HepG2 (cell line): ENCODE data around the gene YPEL3. TPM values are rescaled to one million over a fixed set of nuclear protein-coding genes. Genes with fewer than 3 reads are reported as not detected.

Experiments used
- CAMTA2 ChIP-seq: sonication (generic); formaldehyde crosslinking; IDR thresholded peaks from 2 replicates; pipeline ENCODE4 v1.4.0; 2020; ENCODE audit warnings: mild to moderate bottlenecking, missing genetic modification reagents, borderline replicate concordance
- CBX1 ChIP-seq: IDR thresholded peaks from one replicate; pipeline ENCODE4 v1.6.1; 2016; ENCODE audit warnings: antibody characterized with exemption, low read depth
- CENPT ChIP-seq: sonication (generic); formaldehyde crosslinking; IDR thresholded peaks from 2 replicates; pipeline ENCODE4 v1.8.0; 2022; ENCODE audit warnings: low read depth, mild to moderate bottlenecking, moderate library complexity, missing genetic modification reagents
- GPN1 ChIP-seq: sonication (generic); formaldehyde crosslinking; IDR thresholded peaks from 2 replicates; pipeline ENCODE4 v1.5.1; 2020; ENCODE audit warnings: missing genetic modification reagents, borderline replicate concordance
- HNRNPH1 ChIP-seq: fragments of 200-400 bp; formaldehyde crosslinking; optimal IDR thresholded peaks from 2 replicates; pipeline ENCODE3; 2017; ENCODE audit warnings: mild to moderate bottlenecking, low read depth, low read length
- HNRNPL ChIP-seq: fragments of 200-400 bp; formaldehyde crosslinking; IDR thresholded peaks from 2 replicates; pipeline ENCODE4 v1.6.1; 2017; ENCODE audit warnings: mild to moderate bottlenecking, low read depth, low read length
- KLF16 ChIP-seq, 2 experiments: sonication (generic) in 1 of 2; formaldehyde crosslinking in 1 of 2; IDR thresholded peaks; 2 replicates each; pipeline versions ENCODE4 v1.6.1 to v1.8.0; 2016 to 2023; ENCODE audit warnings: missing genetic modification reagents in 2 of 2, missing compliant biosample characterization in 1 of 2
- KLF6 ChIP-seq: IDR thresholded peaks from 2 replicates; pipeline ENCODE4 v1.8.0; 2016; ENCODE audit warnings: missing biosample characterization, missing genetic modification reagents
- LCORL ChIP-seq, 2 experiments: fragments of 450-650 bp in 1 of 2; sonication (generic) in 1 of 2; formaldehyde crosslinking in 1 of 2; IDR thresholded peaks; 2 replicates each; pipeline versions ENCODE4 v1.5.0 to v1.6.1; 2017 to 2020; ENCODE audit warnings: antibody characterized with exemption in 1 of 2, missing genetic modification reagents in 1 of 2
- MIER3 ChIP-seq: IDR thresholded peaks from 2 replicates; pipeline ENCODE4 v1.6.1; 2016; ENCODE audit warnings: missing compliant biosample characterization, borderline replicate concordance
- SP4 ChIP-seq: sonication (generic); formaldehyde crosslinking; IDR thresholded peaks from 2 replicates; pipeline ENCODE4 v1.8.1; 2023; ENCODE audit warnings: mild to moderate bottlenecking, missing genetic modification reagents
- TMF1 ChIP-seq: sonication (generic); formaldehyde crosslinking; IDR thresholded peaks from 2 replicates; pipeline ENCODE4 v1.8.1; 2022; ENCODE audit warnings: low read depth, missing genetic modification reagents
- ZNF232 ChIP-seq: sonication (generic); formaldehyde crosslinking; IDR thresholded peaks from 2 replicates; pipeline ENCODE4 v1.4.0; 2020; ENCODE audit warnings: missing genetic modification reagents, borderline replicate concordance
- ZNF3 ChIP-seq: IDR thresholded peaks from 2 replicates; pipeline ENCODE4 v1.7.0; 2017; ENCODE audit warnings: inconsistent platforms
- ZNF501 ChIP-seq: sonication (generic); formaldehyde crosslinking; IDR thresholded peaks from 2 replicates; pipeline ENCODE4 v1.5.1; 2020; ENCODE audit warnings: mild to moderate bottlenecking, moderate library complexity, missing genetic modification reagents
- ZNF652 ChIP-seq: IDR thresholded peaks from 2 replicates; pipeline ENCODE4 v1.6.1; 2016; ENCODE audit warnings: low read depth, borderline replicate concordance
- ZNF776 ChIP-seq: sonication (generic); formaldehyde crosslinking; IDR thresholded peaks from 2 replicates; pipeline ENCODE4 v1.4.0; 2020; ENCODE audit warnings: mild to moderate bottlenecking, missing genetic modification reagents
- ZNF782 ChIP-seq: sonication (generic); formaldehyde crosslinking; IDR thresholded peaks from 2 replicates; pipeline ENCODE4 v1.4.0; 2020; ENCODE audit warnings: missing genetic modification reagents, mild to moderate bottlenecking, borderline replicate concordance
- ZZZ3 ChIP-seq: sonication (generic); formaldehyde crosslinking; IDR thresholded peaks from 2 replicates; pipeline ENCODE4 v1.4.0; 2020; ENCODE audit warnings: missing genetic modification reagents, mild to moderate bottlenecking, borderline replicate concordance
- polyA plus RNA-seq, 8 experiments: library from polyadenylated mRNA; depleted of rRNA in 3 of 8; stranded (reverse) in 7 of 8; unstranded in 1 of 8; fragments of >200 nt; fragmentation: Illumina TruSeq in 4 of 8; extraction: Trizol in 4 of 8; gene quantifications; 2 replicates each; pipeline versions ENCODE4 v1.2.1 to v1.2.3, GENCODE V29; 2011 to 2016; ENCODE audit warnings: low read depth in 4 of 8, missing spikeins in 1 of 8, mixed read lengths in 1 of 8; ENCODE audit not compliant: insufficient read depth in 1 of 8
- total RNA-seq, 5 experiments: library from RNA; depleted of rRNA; stranded (reverse); fragments of >200 nt; fragmentation: Illumina TruSeq; extraction: Trizol; gene quantifications; 2 replicates each; pipeline ENCODE4 v1.2.3, GENCODE V29; 2016; ENCODE audit warnings: low read depth in 1 of 5
- TF ChIP-seq, protein P1 (sequence below): sonication (generic); formaldehyde crosslinking; IDR thresholded peaks from 2 replicates; pipeline ENCODE4 v1.8.1; 2022; ENCODE audit warnings: mild to moderate bottlenecking, missing genetic modification reagents
- TF ChIP-seq, protein P2 (sequence below): sonication (generic); formaldehyde crosslinking; IDR thresholded peaks from 2 replicates; pipeline ENCODE4 v1.4.0; 2020; ENCODE audit warnings: mild to moderate bottlenecking, missing genetic modification reagents
- TF ChIP-seq, protein P3 (sequence below), 2 experiments: sonication (generic) in 1 of 2; formaldehyde crosslinking in 1 of 2; IDR thresholded peaks; 2 replicates each; pipeline versions ENCODE4 v1.4.0 to v1.6.1; 2016 to 2020; ENCODE audit warnings: borderline replicate concordance in 1 of 2, low read depth in 1 of 2, mild to moderate bottlenecking in 1 of 2, missing genetic modification reagents in 1 of 2

YPEL3 gene
- total and polyA plus RNA-seq, 2 of the 13 experiments (the other 11 are each of a cell fraction or from before 2014, with no cell fraction given) = 5.4 to 47.0 TPM

DNA sequence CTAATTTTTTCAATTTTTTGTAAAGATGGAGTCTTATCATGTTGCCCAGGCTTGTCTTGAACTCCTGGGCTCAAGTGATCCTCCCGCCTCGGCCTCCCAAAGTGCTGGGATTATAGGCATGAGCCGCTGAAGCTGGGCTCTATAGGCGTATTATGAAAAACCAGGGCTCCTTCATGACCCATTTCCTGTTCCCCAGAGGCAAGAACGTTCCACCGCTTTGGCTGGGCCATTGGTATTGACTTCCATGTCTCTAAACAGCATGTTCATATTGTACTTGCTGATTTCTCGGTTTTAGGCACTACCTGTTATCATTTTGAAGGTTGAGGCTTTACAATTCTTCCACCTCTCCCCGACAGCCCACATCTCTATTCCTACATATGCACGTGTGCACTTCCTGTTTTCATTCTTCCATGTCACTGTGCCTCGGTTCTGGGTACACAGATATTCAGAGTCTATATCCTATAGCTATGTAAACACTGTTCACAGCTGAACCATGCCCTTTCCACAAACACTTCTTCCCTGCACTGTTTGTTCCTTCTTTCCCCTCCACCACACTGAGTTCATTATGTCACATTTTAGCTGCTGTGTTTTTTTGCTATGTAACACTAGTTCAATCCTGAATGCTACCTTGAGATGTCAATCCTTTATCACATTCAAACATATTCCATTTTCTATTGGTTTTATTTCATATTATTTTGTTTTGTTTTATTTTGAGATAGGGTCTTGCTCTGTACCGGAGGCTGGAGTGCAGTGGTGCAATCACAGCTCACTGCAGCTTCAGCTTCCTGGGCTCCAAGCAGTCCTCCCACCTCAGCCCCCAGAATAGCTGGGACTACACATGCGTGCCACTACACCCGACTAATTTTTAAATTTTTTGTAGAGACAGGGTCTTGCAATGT is 43.8 kb upstream of the YPEL3 start (continued):
- TF ChIP-seq ZNF232 (0 out of 2 replicates have a peak, but pooled peaks have one; percentile 29), CAMTA2 (CRISPR knock-in tag) (no peak), ZNF3 (peak; percentile 87; the same call in 1 of the 2 replicates), TMF1 (CRISPR knock-in tag) (0 out of 2 replicates have a peak, but pooled peaks have one; percentile 25), ZNF652 (CRISPR knock-in tag) (peak; percentile 68; the same call in 1 of the 2 replicates), ZNF782 (CRISPR knock-in tag) (no peak; the same call in 1 of the 2 replicates), MIER3 (peak; percentile 99), KLF6 (peak; percentile 83), ZZZ3 (no peak), SP4 (no peak; the same call in 1 of the 2 replicates), ZNF776 (CRISPR knock-in tag) (no peak), ZNF501 (no peak; the same call in 1 of the 2 replicates), CBX1 (no peak), HNRNPH1 (no peak), LCORL (IDR thresholded peaks at IDR 0.05) (peak; percentile 86), LCORL (CRISPR knock-in tag; IDR thresholded peaks at IDR 0.05) (peak; percentile 95), KLF16 (CRISPR knock-in tag; IDR thresholded peaks at IDR 0.05) (peak in 1 of 2 experiments; percentile 84; a peak in 2 of 4 replicates), GPN1 (CRISPR knock-in tag) (no peak), CENPT (no peak), HNRNPL (0 out of 2 replicates have a peak, but pooled peaks have one; percentile 23)
- TF ChIP-seq, protein P1, sequence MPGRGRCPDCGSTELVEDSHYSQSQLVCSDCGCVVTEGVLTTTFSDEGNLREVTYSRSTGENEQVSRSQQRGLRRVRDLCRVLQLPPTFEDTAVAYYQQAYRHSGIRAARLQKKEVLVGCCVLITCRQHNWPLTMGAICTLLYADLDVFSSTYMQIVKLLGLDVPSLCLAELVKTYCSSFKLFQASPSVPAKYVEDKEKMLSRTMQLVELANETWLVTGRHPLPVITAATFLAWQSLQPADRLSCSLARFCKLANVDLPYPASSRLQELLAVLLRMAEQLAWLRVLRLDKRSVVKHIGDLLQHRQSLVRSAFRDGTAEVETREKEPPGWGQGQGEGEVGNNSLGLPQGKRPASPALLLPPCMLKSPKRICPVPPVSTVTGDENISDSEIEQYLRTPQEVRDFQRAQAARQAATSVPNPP (CRISPR knock-in tag) = no peak
- TF ChIP-seq, protein P2, sequence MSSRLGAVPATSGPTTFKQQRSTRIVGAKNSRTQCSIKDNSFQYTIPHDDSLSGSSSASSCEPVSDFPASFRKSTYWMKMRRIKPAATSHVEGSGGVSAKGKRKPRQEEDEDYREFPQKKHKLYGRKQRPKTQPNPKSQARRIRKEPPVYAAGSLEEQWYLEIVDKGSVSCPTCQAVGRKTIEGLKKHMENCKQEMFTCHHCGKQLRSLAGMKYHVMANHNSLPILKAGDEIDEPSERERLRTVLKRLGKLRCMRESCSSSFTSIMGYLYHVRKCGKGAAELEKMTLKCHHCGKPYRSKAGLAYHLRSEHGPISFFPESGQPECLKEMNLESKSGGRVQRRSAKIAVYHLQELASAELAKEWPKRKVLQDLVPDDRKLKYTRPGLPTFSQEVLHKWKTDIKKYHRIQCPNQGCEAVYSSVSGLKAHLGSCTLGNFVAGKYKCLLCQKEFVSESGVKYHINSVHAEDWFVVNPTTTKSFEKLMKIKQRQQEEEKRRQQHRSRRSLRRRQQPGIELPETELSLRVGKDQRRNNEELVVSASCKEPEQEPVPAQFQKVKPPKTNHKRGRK (CRISPR knock-in tag) = no peak
- TF ChIP-seq, protein P3, sequence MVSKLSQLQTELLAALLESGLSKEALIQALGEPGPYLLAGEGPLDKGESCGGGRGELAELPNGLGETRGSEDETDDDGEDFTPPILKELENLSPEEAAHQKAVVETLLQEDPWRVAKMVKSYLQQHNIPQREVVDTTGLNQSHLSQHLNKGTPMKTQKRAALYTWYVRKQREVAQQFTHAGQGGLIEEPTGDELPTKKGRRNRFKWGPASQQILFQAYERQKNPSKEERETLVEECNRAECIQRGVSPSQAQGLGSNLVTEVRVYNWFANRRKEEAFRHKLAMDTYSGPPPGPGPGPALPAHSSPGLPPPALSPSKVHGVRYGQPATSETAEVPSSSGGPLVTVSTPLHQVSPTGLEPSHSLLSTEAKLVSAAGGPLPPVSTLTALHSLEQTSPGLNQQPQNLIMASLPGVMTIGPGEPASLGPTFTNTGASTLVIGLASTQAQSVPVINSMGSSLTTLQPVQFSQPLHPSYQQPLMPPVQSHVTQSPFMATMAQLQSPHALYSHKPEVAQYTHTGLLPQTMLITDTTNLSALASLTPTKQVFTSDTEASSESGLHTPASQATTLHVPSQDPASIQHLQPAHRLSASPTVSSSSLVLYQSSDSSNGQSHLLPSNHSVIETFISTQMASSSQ (IDR thresholded peaks at IDR 0.05; ENCODE audit: low read depth) = peak; percentile 66
- TF ChIP-seq, protein P3 (CRISPR knock-in tag; IDR thresholded peaks at IDR 0.05; ENCODE audit: borderline replicate concordance) = peak; percentile 35; the same call in 1 of the 2 replicates
